ENCODE measurements around the gene FHAD1. TPM values are rescaled to one million over a fixed set of nuclear protein-coding genes. Genes with fewer than 3 reads are reported as not detected.
A peak's percentile ranks its signal among the peaks of the same experiment; 100 is the strongest.

FHAD1 gene
- total and polyA plus RNA-seq, 9 of the 15 experiments (the other 6 are each of a cell fraction or from before 2014, with no cell fraction given) = 0.32 to 2.1 (median 1.5) TPM; not detected in 1

DNA sequence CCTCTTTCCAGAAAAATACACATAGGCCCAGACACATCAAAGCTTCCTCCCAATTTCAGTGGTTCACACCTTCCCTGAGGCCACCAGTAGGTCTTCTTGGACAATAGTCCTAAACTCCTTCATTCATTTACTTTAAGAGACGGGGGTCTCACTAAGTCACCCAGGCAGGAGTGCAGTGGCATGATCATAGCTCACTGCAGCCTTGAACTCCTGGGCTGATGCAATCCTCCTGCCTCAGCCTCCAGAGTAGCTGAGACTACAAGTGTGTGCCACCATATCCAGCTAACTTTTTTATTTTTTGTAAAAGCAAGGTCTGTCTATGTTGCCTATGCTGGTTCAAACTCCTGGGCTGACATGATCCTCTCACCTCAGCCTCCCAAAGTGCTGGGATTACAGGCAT lies 8.2 kb upstream of the FHAD1 start:
- TF ChIP-seq ZSCAN32 (CRISPR knock-in tag; IDR thresholded peaks at IDR 0.05) = 0 out of 2 replicates have a peak, but pooled peaks have one; percentile 41
- no peak for TF ChIP-seq CEBPG (CRISPR knock-in tag; IDR thresholded peaks at IDR 0.05)
- peak in 1 of 2 experiments; percentile 23; a peak in 1 of 4 replicates for TF ChIP-seq CEBPG (tag; conservative IDR thresholded peaks at IDR 0.05 in 1 of 2, IDR thresholded peaks at IDR 0.05 in 1 of 2)
- no peak for TF ChIP-seq AFF4 (CRISPR knock-in tag; IDR thresholded peaks at IDR 0.05)
- no peak for TF ChIP-seq ZNF79 (CRISPR knock-in tag; IDR thresholded peaks at IDR 0.05; ENCODE audit: low read depth)
- no peak for TF ChIP-seq ZNF551 (CRISPR knock-in tag; IDR thresholded peaks at IDR 0.05)
- TF ChIP-seq E2F3 (CRISPR knock-in tag; IDR thresholded peaks at IDR 0.05) = no peak
- TF ChIP-seq, protein P1, sequence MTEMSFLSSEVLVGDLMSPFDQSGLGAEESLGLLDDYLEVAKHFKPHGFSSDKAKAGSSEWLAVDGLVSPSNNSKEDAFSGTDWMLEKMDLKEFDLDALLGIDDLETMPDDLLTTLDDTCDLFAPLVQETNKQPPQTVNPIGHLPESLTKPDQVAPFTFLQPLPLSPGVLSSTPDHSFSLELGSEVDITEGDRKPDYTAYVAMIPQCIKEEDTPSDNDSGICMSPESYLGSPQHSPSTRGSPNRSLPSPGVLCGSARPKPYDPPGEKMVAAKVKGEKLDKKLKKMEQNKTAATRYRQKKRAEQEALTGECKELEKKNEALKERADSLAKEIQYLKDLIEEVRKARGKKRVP (CRISPR knock-in tag; IDR thresholded peaks at IDR 0.05) = peak; percentile 70
- TF ChIP-seq NKRF (IDR thresholded peaks at IDR 0.05; ENCODE audit: borderline replicate concordance) = no peak
- no peak for TF ChIP-seq FOXJ3 (CRISPR knock-in tag; IDR thresholded peaks at IDR 0.05)
- peak; percentile 23; the same call in 1 of the 2 replicates for TF ChIP-seq ATF3 (IDR thresholded peaks at IDR 0.05)
- TF ChIP-seq ATF3 (CRISPR knock-in tag; conservative IDR thresholded peaks at IDR 0.05) = no peak
- no peak for TF ChIP-seq ZNF12 (CRISPR knock-in tag; IDR thresholded peaks at IDR 0.05)
- TF ChIP-seq MEIS2 (IDR thresholded peaks at IDR 0.05; ENCODE audit: partially characterized antibody) = no peak
- ChIA-PET CTCF (ENCODE audit: low intra/inter-chr PET ratio) (no interaction called here), POLR2A (interaction anchor here (1.0 kb wide), 1 partner anchor 208 kb away, joined by 3 read pairs; no protein-coding TSS in a partner anchor)
- Histone ChIP-seq H3K27ac (ENCODE audit: extremely low read depth, low read depth, low read length) (no peak overlapping the region), H2AFZ (ENCODE audit: low read depth, low read length) (no peak overlapping the region), H3K36me3 (ENCODE audit: control insufficient read depth, insufficient read depth, low read length) (no peaks in the 10 kb centered on the region), H3K4me1 (replicated peaks in 1 of 2; ENCODE audit: control insufficient read depth in 2 of 2, insufficient read depth in 2 of 2, low read length in 2 of 2) (no peaks in the 10 kb centered on the region; a peak in 1 of 5 replicates), H3K9ac (ENCODE audit: insufficient read depth in 1 of 2, low read depth in 2 of 2, low read length in 2 of 2) (no peak overlapping the region), H3K79me2 (ENCODE audit: control insufficient read depth, insufficient read depth, low read length) (no peaks in the 10 kb centered on the region), H3K4me2 (ENCODE audit: insufficient read depth, low read length) (no peak overlapping the region), H3K27me3 (ENCODE audit: control insufficient read depth in 2 of 2, insufficient read depth in 2 of 2, low read length in 2 of 2) (peaks cover 21 to 23% of the 10 kb centered on the region in 2 experiments; a peak in 3 of 5 replicates), H4K20me1 (replicated peaks; ENCODE audit: control insufficient read depth, insufficient read depth, low read length) (no peaks in the 10 kb centered on the region), H3K9me3 (replicated peaks; ENCODE audit: control insufficient read depth, insufficient read depth, low read depth, low read length) (no peaks in the 10 kb centered on the region), H3K9me1 (ENCODE audit: control insufficient read depth, insufficient read depth, low read length) (no peaks in the 10 kb centered on the region), H3K4me3 (no peak overlapping the region)
- in situ Hi-C loops (cut with MboI) = no loop called here
- intact Hi-C loops (cut with micrococcal nuclease) = no loop called here
- DNase-seq (ENCODE audit: extremely low read depth in 1 of 4, low spot score in 3 of 4) = no peak
- BruUV-seq (replicated peaks) = no TSS peak
- no peak for ATAC-seq
- WGBS (ENCODE audit: insufficient coverage, low coverage, missing lambda C conversion rate) = 9% methylated on average over 1 of the region's 1 CpG
- no peak for FAIRE-seq

Measured in K562 (cell line).